Measurements from ENCODE around the gene MXRA5. TPM values are rescaled to one million over a fixed set of nuclear protein-coding genes. Genes with fewer than 3 reads are reported as not detected.

MXRA5 gene
- total and polyA plus RNA-seq, 10 of the 15 experiments (the other 5 are each of a cell fraction or from before 2014, with no cell fraction given) = 0.01 to 0.03 TPM; not detected in 8

DNA sequence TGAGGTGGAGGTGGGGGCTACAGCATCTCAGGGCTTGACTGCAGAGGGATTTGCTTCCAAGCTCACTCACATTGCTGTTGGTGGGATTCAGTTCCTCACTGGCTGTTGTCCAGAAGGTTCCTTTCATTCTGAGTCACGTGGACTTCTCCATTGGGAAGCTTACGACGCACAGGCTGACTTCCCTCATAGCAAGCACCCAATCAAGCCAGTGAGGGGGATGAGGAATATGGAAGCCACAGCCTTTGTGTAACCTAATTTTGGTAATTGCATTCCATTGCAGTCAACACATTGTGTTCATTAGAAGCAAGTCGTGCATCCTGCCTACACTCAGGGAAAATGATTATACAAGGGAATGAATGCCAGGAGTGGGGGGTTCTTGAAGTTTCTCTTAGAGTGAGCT lies 32.7 kb upstream of the MXRA5 start (continued):
- TF ChIP-seq, protein P1, sequence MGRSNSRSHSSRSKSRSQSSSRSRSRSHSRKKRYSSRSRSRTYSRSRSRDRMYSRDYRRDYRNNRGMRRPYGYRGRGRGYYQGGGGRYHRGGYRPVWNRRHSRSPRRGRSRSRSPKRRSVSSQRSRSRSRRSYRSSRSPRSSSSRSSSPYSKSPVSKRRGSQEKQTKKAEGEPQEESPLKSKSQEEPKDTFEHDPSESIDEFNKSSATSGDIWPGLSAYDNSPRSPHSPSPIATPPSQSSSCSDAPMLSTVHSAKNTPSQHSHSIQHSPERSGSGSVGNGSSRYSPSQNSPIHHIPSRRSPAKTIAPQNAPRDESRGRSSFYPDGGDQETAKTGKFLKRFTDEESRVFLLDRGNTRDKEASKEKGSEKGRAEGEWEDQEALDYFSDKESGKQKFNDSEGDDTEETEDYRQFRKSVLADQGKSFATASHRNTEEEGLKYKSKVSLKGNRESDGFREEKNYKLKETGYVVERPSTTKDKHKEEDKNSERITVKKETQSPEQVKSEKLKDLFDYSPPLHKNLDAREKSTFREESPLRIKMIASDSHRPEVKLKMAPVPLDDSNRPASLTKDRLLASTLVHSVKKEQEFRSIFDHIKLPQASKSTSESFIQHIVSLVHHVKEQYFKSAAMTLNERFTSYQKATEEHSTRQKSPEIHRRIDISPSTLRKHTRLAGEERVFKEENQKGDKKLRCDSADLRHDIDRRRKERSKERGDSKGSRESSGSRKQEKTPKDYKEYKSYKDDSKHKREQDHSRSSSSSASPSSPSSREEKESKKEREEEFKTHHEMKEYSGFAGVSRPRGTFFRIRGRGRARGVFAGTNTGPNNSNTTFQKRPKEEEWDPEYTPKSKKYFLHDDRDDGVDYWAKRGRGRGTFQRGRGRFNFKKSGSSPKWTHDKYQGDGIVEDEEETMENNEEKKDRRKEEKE (IDR thresholded peaks at IDR 0.05) = no peak
- TF ChIP-seq MYB (IDR thresholded peaks at IDR 0.05; ENCODE audit: borderline replicate concordance, low read depth, low read length) = no peak

DNA sequence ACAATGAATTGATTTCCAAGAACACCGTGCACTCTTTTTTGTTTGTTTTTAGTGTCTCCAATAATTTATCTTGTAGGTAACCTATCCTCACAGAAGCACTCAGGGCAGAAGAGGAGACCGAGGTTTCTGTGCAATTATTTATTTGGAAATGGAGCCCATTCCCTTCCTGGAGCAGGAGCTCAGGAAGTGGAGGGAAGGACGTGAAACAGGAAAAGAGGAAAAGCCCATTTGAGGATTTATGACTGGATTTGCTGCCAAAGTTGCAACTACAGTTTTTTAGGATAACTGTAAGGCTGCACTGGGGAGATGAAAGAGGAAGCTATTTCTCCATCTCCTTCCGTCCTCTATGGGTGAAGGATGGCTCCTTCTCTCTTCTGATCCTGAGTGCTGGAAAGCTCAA lies 31.7 kb upstream of the MXRA5 start:
- no peaks in the 10 kb centered on the region for H3K79me2 ChIP-seq (ENCODE audit: control insufficient read depth, insufficient read depth, low read length)
- no peak overlapping the region for H3K27ac ChIP-seq (ENCODE audit: control insufficient read depth, insufficient read depth)
- no peak overlapping the region for H3K9ac ChIP-seq (ENCODE audit: control insufficient read depth, insufficient read depth, low read length)
- H4K20me1 ChIP-seq (ENCODE audit: control insufficient read depth, insufficient read depth) = no peaks in the 10 kb centered on the region
- ChIA-PET RAD21 (ENCODE audit: unreplicated experiment) (no interaction called here), SMC1A (ENCODE audit: uncharacterized antibody, unreplicated experiment) (no interaction called here), CTCF (no interaction called here), POLR2A (no interaction called here)
- H3K36me3 ChIP-seq (ENCODE audit: control insufficient read depth in 2 of 2, insufficient read depth in 2 of 2, low read length in 1 of 2) = no peaks in the 10 kb centered on the region
- H3K4me3 ChIP-seq = no peak overlapping the region
- intact Hi-C loops (cut with micrococcal nuclease; ENCODE audit: unreplicated experiment) = no loop called here
- ATAC-seq (no peak), FAIRE-seq (no peak), DNase-seq (ENCODE audit: low read depth, low spot score) (no peak)
- no peaks in the 10 kb centered on the region for H3K9me3 ChIP-seq (replicated peaks; ENCODE audit: control insufficient read depth, insufficient read depth, low read length)
- no peaks in the 10 kb centered on the region for H3K27me3 ChIP-seq (replicated peaks in 1 of 2; ENCODE audit: control insufficient read depth in 2 of 2, insufficient read depth in 2 of 2, low read length in 1 of 2)
- no peaks in the 10 kb centered on the region for H3K4me1 ChIP-seq (ENCODE audit: control insufficient read depth, insufficient read depth, low read length)
- in situ Hi-C loops (cut with MboI) = no loop called here
- no peak overlapping the region for H2AFZ ChIP-seq (ENCODE audit: control insufficient read depth, low read depth, low read length)
- no TSS peak for BruUV-seq (replicated peaks)
- 3% methylated on average over 4 of the region's 4 CpGs for WGBS (ENCODE audit: insufficient coverage, insufficient replicate concordance, low lambda C conversion rate, missing lambda C conversion rate)
- no peak overlapping the region for H3K4me2 ChIP-seq (ENCODE audit: control insufficient read depth, insufficient read depth)
- TF ChIP-seq KLF5 (IDR thresholded peaks at IDR 0.05; ENCODE audit: partially characterized antibody) (no peak), PBX3 (IDR thresholded peaks at IDR 0.05; ENCODE audit: insufficient replicate concordance, low read depth, low read length) (no peak), TCF7 (IDR thresholded peaks at IDR 0.05; ENCODE audit: borderline replicate concordance) (no peak), EP300 (IDR thresholded peaks at IDR 0.05; ENCODE audit: borderline replicate concordance in 1 of 2, control insufficient read depth in 1 of 2, low read depth in 2 of 2, low read length in 2 of 2) (no peak), CEBPB (IDR thresholded peaks at IDR 0.05; ENCODE audit: borderline replicate concordance in 1 of 2, low read depth in 2 of 2, low read length in 2 of 2) (no peak), JUND (IDR thresholded peaks at IDR 0.05; ENCODE audit: low read depth, low read length) (no peak), RELA (IDR thresholded peaks at IDR 0.05; ENCODE audit: borderline replicate concordance, partially characterized antibody) (no peak), SMARCA5 (IDR thresholded peaks at IDR 0.05) (no peak), SPI1 (IDR thresholded peaks at IDR 0.05; ENCODE audit: borderline replicate concordance, insufficient read depth, low read depth, low read length) (no peak)
- TF ChIP-seq, protein P2, sequence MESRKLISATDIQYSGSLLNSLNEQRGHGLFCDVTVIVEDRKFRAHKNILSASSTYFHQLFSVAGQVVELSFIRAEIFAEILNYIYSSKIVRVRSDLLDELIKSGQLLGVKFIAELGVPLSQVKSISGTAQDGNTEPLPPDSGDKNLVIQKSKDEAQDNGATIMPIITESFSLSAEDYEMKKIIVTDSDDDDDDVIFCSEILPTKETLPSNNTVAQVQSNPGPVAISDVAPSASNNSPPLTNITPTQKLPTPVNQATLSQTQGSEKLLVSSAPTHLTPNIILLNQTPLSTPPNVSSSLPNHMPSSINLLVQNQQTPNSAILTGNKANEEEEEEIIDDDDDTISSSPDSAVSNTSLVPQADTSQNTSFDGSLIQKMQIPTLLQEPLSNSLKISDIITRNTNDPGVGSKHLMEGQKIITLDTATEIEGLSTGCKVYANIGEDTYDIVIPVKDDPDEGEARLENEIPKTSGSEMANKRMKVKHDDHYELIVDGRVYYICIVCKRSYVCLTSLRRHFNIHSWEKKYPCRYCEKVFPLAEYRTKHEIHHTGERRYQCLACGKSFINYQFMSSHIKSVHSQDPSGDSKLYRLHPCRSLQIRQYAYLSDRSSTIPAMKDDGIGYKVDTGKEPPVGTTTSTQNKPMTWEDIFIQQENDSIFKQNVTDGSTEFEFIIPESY (IDR thresholded peaks at IDR 0.05) = no peak
- TF ChIP-seq, protein P3, sequence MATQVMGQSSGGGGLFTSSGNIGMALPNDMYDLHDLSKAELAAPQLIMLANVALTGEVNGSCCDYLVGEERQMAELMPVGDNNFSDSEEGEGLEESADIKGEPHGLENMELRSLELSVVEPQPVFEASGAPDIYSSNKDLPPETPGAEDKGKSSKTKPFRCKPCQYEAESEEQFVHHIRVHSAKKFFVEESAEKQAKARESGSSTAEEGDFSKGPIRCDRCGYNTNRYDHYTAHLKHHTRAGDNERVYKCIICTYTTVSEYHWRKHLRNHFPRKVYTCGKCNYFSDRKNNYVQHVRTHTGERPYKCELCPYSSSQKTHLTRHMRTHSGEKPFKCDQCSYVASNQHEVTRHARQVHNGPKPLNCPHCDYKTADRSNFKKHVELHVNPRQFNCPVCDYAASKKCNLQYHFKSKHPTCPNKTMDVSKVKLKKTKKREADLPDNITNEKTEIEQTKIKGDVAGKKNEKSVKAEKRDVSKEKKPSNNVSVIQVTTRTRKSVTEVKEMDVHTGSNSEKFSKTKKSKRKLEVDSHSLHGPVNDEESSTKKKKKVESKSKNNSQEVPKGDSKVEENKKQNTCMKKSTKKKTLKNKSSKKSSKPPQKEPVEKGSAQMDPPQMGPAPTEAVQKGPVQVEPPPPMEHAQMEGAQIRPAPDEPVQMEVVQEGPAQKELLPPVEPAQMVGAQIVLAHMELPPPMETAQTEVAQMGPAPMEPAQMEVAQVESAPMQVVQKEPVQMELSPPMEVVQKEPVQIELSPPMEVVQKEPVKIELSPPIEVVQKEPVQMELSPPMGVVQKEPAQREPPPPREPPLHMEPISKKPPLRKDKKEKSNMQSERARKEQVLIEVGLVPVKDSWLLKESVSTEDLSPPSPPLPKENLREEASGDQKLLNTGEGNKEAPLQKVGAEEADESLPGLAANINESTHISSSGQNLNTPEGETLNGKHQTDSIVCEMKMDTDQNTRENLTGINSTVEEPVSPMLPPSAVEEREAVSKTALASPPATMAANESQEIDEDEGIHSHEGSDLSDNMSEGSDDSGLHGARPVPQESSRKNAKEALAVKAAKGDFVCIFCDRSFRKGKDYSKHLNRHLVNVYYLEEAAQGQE (IDR thresholded peaks at IDR 0.05; ENCODE audit: low read depth, low read length) = no peak
